ENCODE data around the gene ZRANB1.
A peak's percentile ranks its signal among the peaks of the same experiment; 100 is the strongest.

The ZRANB1 gene

DNA sequence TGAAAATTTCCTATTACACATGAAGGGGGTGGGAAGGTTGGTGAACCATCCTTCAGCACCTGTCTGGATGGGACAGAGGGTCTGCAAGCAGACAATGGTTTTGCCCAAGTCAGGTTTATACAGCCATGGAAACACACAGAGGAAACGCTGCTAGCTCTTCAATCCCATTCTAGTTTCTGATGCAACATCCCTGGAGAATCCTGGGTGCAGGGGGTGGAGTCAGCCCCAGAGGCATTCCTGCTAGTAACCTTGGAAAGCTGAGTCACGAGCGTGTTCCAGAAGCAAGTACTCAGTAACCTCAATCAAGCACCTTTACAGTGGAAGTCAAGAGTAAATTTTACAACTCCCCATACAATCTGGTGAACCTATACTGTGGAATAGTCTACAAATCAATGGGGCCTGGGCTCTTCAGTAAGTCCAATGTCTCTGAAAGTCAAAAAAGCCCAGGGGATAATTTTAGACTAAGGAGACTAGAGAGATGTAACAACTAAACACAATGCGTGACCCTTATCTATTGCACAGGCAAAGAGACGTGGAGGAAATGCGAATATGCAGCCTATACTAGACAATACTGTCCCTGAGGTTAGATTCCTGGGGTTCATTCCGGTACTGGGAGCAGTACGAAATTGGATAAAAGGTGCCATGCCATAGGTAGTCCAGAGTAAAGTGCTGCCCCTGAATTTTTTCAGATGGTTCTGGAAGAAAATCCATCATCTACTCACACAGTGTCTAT is 95.4 kb downstream of the ZRANB1 start:
- H2AFZ ChIP-seq (ENCODE audit: low read length, unreplicated experiment): no peak overlapping the region
- H3K36me3 ChIP-seq (ENCODE audit: insufficient read depth, low read length): no peaks in the 10 kb centered on the region
- H3K27me3 ChIP-seq (ENCODE audit: insufficient read depth, low read length): no peaks in the 10 kb centered on the region
- H3K4me3 ChIP-seq (ENCODE audit: low read depth, low read length): no peak overlapping the region
- H3K79me2 ChIP-seq (ENCODE audit: control insufficient read depth, insufficient read depth, low read length, unreplicated experiment): peaks cover 44% of the 10 kb centered on the region
- peaks cover 42% of the 10 kb centered on the region for H3K4me1 ChIP-seq (ENCODE audit: control insufficient read depth, insufficient read depth, low read length, unreplicated experiment)
- H3K27ac ChIP-seq (ENCODE audit: low read depth, low read length): peak overlapping the region; percentile 5

Measured in ACC112 (cell line).